Measurements from ENCODE around the gene SEM1. TPM values are rescaled to one million over a fixed set of nuclear protein-coding genes. Genes with fewer than 3 reads are reported as not detected.
A peak's percentile ranks its signal among the peaks of the same experiment; 100 is the strongest.

Gene SEM1
- total and polyA plus RNA-seq, 9 of the 15 experiments (the other 6 are each of a cell fraction or from before 2014, with no cell fraction given), result 74.7 to 938 (median 454) TPM

GRCh38 chr7:96709381-96710228 is at the start of gene SEM1 (continued):
- TF ChIP-seq TEAD2 (tag; IDR thresholded peaks at IDR 0.05) (no peak), CREM (IDR thresholded peaks at IDR 0.05; ENCODE audit: low read depth) (peak; percentile 92), BDP1 (IDR thresholded peaks at IDR 0.05; ENCODE audit: insufficient read depth, insufficient read length) (no peak), STAT5B (CRISPR knock-in tag; IDR thresholded peaks at IDR 0.05) (no peak), POLR2H (tag; IDR thresholded peaks at IDR 0.05; ENCODE audit: low read depth) (peak; percentile 86), PURB (CRISPR knock-in tag; IDR thresholded peaks at IDR 0.05; ENCODE audit: low read depth) (no peak), SFPQ (IDR thresholded peaks at IDR 0.05; ENCODE audit: low read depth, low read length) (no peak), E2F4 (CRISPR knock-in tag; IDR thresholded peaks at IDR 0.05; ENCODE audit: low read depth) (peak; percentile 89), GABPB1 (CRISPR knock-in tag; IDR thresholded peaks at IDR 0.05) (peak; percentile 43; the same call in 1 of the 2 replicates), CTBP1 (IDR thresholded peaks at IDR 0.05; ENCODE audit: borderline replicate concordance) (peak; percentile 67; the same call in 1 of the 2 replicates), ZNF77 (CRISPR knock-in tag; IDR thresholded peaks at IDR 0.05) (no peak), CEBPZ (IDR thresholded peaks at IDR 0.05; ENCODE audit: borderline replicate concordance, low read depth, low read length) (no peak), PREB (CRISPR knock-in tag; IDR thresholded peaks at IDR 0.05) (no peak; the same call in 1 of the 2 replicates), ZNF398 (CRISPR knock-in tag; IDR thresholded peaks at IDR 0.05) (no peak), BMI1 (IDR thresholded peaks at IDR 0.05; ENCODE audit: low read length) (no peak), NCOA2 (IDR thresholded peaks at IDR 0.05; ENCODE audit: partially characterized antibody in 2 of 2) (no peak)
